Renal cortical epithelial cell (primary cell): ENCODE results near the gene CIITA. TPM values are rescaled to one million over a fixed set of nuclear protein-coding genes. Genes with fewer than 3 reads are reported as not detected.
A peak's percentile ranks its signal among the peaks of the same experiment; 100 is the strongest.
"Not testable (repeated sequence)": the region's sequence is repeated elsewhere in the genome, so short reads cannot be mapped to it uniquely, and the experiment has no call there.

ENCODE experiments used
- DNase-seq: peaks from one replicate; pipeline ENCODE4 v3.0.0-alpha.2; 2011; ENCODE audit warnings: low read depth
- total RNA-seq: library from RNA; depleted of rRNA; stranded (reverse); fragments of >200 nt; gene quantifications from 2 replicates; pipeline ENCODE4 v1.2.3, GENCODE V29; 2014

Gene CIITA
- total RNA-seq, 1 donor from 2014 or later: 0.65 TPM

GRCh38 chr16:10959161-10959560, 82.2 kb downstream of the CIITA start:
- DNase-seq: peak; percentile 76

- DNase-seq: peak; percentile 51
These were observed 84.2 kb downstream of the CIITA start for GRCh38 chr16:10961231-10961630.

- DNase-seq: peak; percentile 59
These were observed 87.3 kb downstream of the CIITA start for GRCh38 chr16:10964039-10964890.

- DNase-seq: no peak
These were observed 87.9 kb downstream of the CIITA start for GRCh38 chr16:10964891-10965326.

- DNase-seq: no peak
These were observed 88.5 kb downstream of the CIITA start for GRCh38 chr16:10965440-10966061.

- no peak for DNase-seq
These were observed 89.1 kb downstream of the CIITA start for GRCh38 chr16:10966129-10966528.

GRCh38 chr16:10966559-10966958, 89.6 kb downstream of the CIITA start:
- not testable (repeated sequence) for DNase-seq

- no peak for DNase-seq
These were observed 91.0 kb downstream of the CIITA start for GRCh38 chr16:10967986-10968385.

- no peak for DNase-seq
These were observed 91.5 kb downstream of the CIITA start for GRCh38 chr16:10968498-10968897.

- DNase-seq: no peak
These were observed 92.6 kb downstream of the CIITA start for GRCh38 chr16:10969615-10970014.

- DNase-seq: no peak
These were observed 93.1 kb downstream of the CIITA start for GRCh38 chr16:10970065-10970464.

- DNase-seq: peak; percentile 84
These were observed 94.6 kb downstream of the CIITA start for GRCh38 chr16:10971560-10971961.

- DNase-seq: no peak
These were observed 95.3 kb downstream of the CIITA start for GRCh38 chr16:10972108-10972818.

- no peak for DNase-seq
These were observed 95.9 kb downstream of the CIITA start for GRCh38 chr16:10972819-10973464.

GRCh38 chr16:10976634-10977033, 99.6 kb downstream of the CIITA start:
- DNase-seq: no peak

- no peak for DNase-seq
These were observed 101.1 kb downstream of the CIITA start for GRCh38 chr16:10978124-10978523.

- no peak for DNase-seq
These were observed 102.0 kb downstream of the CIITA start for GRCh38 chr16:10978871-10979446.

GRCh38 chr16:10979717-10980601, 103.0 kb downstream of the CIITA start:
- DNase-seq: no peak

- no peak for DNase-seq
These were observed 103.8 kb downstream of the CIITA start for GRCh38 chr16:10980813-10981212.

- no peak for DNase-seq
These were observed 104.8 kb downstream of the CIITA start for GRCh38 chr16:10981697-10982216.
